PC-3 (cell line): ENCODE results near the gene RND3.

Experiments
- EZH2 ChIP-seq: fragments of 300-600 bp; sonication (generic); IDR thresholded peaks from one replicate; pipeline ENCODE4 v1.6.1; 2017; ENCODE audit warnings: antibody characterized with exemption, mild to moderate bottlenecking, low read length; ENCODE audit not compliant: unreplicated experiment
- EZH2phosphoT487 ChIP-seq: fragments of 300-600 bp; sonication (generic); IDR thresholded peaks from 2 replicates; pipeline ENCODE4 v1.6.1; 2018; ENCODE audit warnings: mild to moderate bottlenecking, antibody characterized with exemption, low read length, borderline replicate concordance
- TF ChIP-seq, protein P1 (sequence below): fragments of 300-600 bp; sonication (generic); conservative IDR thresholded peaks from 2 replicates; pipeline ENCODE4 v1.5.1; 2017; ENCODE audit warnings: antibody characterized with exemption, low read depth, mild to moderate bottlenecking, low read length

DNA sequence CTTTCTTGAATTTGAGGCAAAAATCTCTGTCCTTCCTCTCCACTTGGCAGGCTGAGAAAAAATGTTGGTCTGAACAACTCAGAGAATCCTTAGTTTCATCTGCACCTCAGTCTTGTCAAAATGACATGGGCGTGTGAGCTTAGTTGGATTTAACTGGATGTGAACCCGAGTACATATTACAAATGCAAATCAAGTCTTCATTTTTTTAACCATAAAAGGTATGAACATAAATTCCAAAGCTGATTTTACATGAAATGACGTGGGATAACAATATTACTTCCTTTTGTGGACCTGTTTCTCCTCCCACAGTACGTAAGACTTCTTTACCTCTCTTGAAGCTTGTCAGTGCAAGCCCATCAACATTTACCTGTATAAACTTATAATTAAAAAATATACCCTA, 32.6 kb upstream of the RND3 start:
- TF ChIP-seq, protein P1, sequence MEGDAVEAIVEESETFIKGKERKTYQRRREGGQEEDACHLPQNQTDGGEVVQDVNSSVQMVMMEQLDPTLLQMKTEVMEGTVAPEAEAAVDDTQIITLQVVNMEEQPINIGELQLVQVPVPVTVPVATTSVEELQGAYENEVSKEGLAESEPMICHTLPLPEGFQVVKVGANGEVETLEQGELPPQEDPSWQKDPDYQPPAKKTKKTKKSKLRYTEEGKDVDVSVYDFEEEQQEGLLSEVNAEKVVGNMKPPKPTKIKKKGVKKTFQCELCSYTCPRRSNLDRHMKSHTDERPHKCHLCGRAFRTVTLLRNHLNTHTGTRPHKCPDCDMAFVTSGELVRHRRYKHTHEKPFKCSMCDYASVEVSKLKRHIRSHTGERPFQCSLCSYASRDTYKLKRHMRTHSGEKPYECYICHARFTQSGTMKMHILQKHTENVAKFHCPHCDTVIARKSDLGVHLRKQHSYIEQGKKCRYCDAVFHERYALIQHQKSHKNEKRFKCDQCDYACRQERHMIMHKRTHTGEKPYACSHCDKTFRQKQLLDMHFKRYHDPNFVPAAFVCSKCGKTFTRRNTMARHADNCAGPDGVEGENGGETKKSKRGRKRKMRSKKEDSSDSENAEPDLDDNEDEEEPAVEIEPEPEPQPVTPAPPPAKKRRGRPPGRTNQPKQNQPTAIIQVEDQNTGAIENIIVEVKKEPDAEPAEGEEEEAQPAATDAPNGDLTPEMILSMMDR = no peak
- TF ChIP-seq EZH2 (no peak), EZH2phosphoT487 (no peak)
